B cell (primary cell): ENCODE data around the gene LCN15. TPM values are rescaled to one million over a fixed set of nuclear protein-coding genes. Genes with fewer than 3 reads are reported as not detected.

Source experiments
- ATAC-seq: fragments of 200-7000 bp; cut with Tn5 transposase; one replicate; pipeline ENCODE4 v1.10.0; 2021; ENCODE audit warnings: low read depth, mild to moderate bottlenecking, moderate number of reproducible peaks, moderate library complexity
- CTCF ChIA-PET: fragments of 350-600 bp; sonication (Branson Sonifier 250); formaldehyde crosslinking; loops from one replicate; lab custom pipeline; 2021; ENCODE audit warnings: antibody characterized with exemption, inconsistent platforms; lab: Charles Lee
- POLR2A ChIA-PET: fragments of 350-600 bp; sonication (Branson Sonifier 250); formaldehyde crosslinking; loops from one replicate; lab custom pipeline; 2021; ENCODE audit warnings: antibody characterized with exemption; lab: Charles Lee
- DNase-seq: peaks from one replicate; pipeline ENCODE4 v3.0.0; 2013
- H2AFZ ChIP-seq: 2 replicates; pipeline ENCODE4 v1.6.1; 2012; ENCODE audit warnings: mild to moderate bottlenecking, low read depth, low read length; ENCODE audit not compliant: insufficient read depth, poor library complexity, severe bottlenecking
- H3K27ac ChIP-seq, 2 donors: 1 replicate in 1 of 2; 2 replicates in 1 of 2; pipeline ENCODE4 v1.5.1; 2012 to 2013; ENCODE audit warnings: low read length in 2 of 2, mild to moderate bottlenecking in 2 of 2, moderate library complexity in 1 of 2
- H3K27me3 ChIP-seq, 4 experiments: fragments of 200-600 bp in 1 of 4; sonication (generic) in 1 of 4; replicated peaks in 1 of 4; 1 replicate in 2 of 4; 2 replicates in 2 of 4; pipeline versions ENCODE4 v1.6.1 to v1.7.0; 2013 to 2016; ENCODE audit warnings: low read length in 3 of 4, mild to moderate bottlenecking in 2 of 4, mixed read lengths in 1 of 4, moderate library complexity in 1 of 4; ENCODE audit not compliant: insufficient read depth in 4 of 4, control insufficient read depth in 3 of 4; ENCODE audit errors: control extremely low read depth in 1 of 4
- H3K36me3 ChIP-seq, 2 experiments: replicated peaks in 1 of 2; 1 replicate in 1 of 2; 2 replicates in 1 of 2; pipeline versions ENCODE4 v1.6.1 to v1.7.1; 2013; ENCODE audit warnings: low read length in 1 of 2; ENCODE audit not compliant: insufficient read depth in 2 of 2, control insufficient read depth in 1 of 2; ENCODE audit errors: control extremely low read depth in 1 of 2, extremely low read depth in 1 of 2
- H3K4me1 ChIP-seq, 2 donors: fragments of 200-600 bp in 1 of 2; sonication (generic) in 1 of 2; 1 replicate in 1 of 2; 2 replicates in 1 of 2; pipeline versions ENCODE4 v1.5.1 to v1.6.1; 2013 to 2017; ENCODE audit warnings: low read length in 2 of 2; ENCODE audit not compliant: control insufficient read depth in 2 of 2, insufficient read depth in 2 of 2
- H3K4me2 ChIP-seq: replicated peaks from 2 replicates; pipeline ENCODE3; 2012; ENCODE audit warnings: mild to moderate bottlenecking, low read depth, low read length; ENCODE audit not compliant: poor library complexity, severe bottlenecking
- H3K4me3 ChIP-seq, 5 experiments: fragments of 200-600 bp in 1 of 5; sonication (generic) in 1 of 5; 1 replicate in 3 of 5; 2 replicates in 2 of 5; pipeline versions ENCODE4 v1.5.1 to v1.7.0; 2011 to 2016; ENCODE audit warnings: low read length in 4 of 5, mild to moderate bottlenecking in 4 of 5, low read depth in 2 of 5, control low read depth in 1 of 5, moderate library complexity in 1 of 5; ENCODE audit not compliant: insufficient read depth in 1 of 5; ENCODE audit errors: control extremely low read depth in 1 of 5, extremely low read depth in 1 of 5
- H3K79me2 ChIP-seq: fragments of 200-600 bp; sonication (generic); one replicate; pipeline ENCODE4 v1.6.0; 2016; ENCODE audit warnings: low read length; ENCODE audit not compliant: control insufficient read depth, insufficient read depth
- H3K9ac ChIP-seq: fragments of 200-600 bp; sonication (generic); 2 replicates; pipeline ENCODE4 v1.6.1; 2017; ENCODE audit warnings: mild to moderate bottlenecking, low read length, moderate library complexity
- H3K9me3 ChIP-seq, 3 donors: one replicate each; pipeline versions ENCODE4 v1.6.1 to v1.7.1; 2013; ENCODE audit warnings: low read length in 2 of 3; ENCODE audit not compliant: control insufficient read depth in 2 of 3, insufficient read depth in 1 of 3; ENCODE audit errors: control extremely low read depth in 1 of 3
- H4K20me1 ChIP-seq: 2 replicates; pipeline ENCODE4 v1.6.0; 2012; ENCODE audit warnings: mild to moderate bottlenecking, low read length; ENCODE audit not compliant: insufficient read depth, control insufficient read depth, poor library complexity, severe bottlenecking
- H3K27ac Mint-ChIP-seq: one replicate; pipeline ENCODE4 v1.8.0; 2021; ENCODE audit warnings: mixed read lengths
- H3K27me3 Mint-ChIP-seq: one replicate; pipeline ENCODE4 v1.8.0; 2021; ENCODE audit warnings: mixed read lengths
- H3K4me1 Mint-ChIP-seq: one replicate; pipeline ENCODE4 v1.8.0; 2021; ENCODE audit warnings: mixed read lengths
- H3K4me3 Mint-ChIP-seq: one replicate; pipeline ENCODE4 v1.8.0; 2021; ENCODE audit warnings: mixed read lengths
- H3K9me3 Mint-ChIP-seq: one replicate; pipeline ENCODE4 v1.8.0; 2022; ENCODE audit warnings: mixed read lengths; ENCODE audit not compliant: insufficient read depth
- CTCF ChIP-seq: fragments of 200-600 bp; IDR thresholded peaks from one replicate; pipeline ENCODE4 v1.8.0; 2022; ENCODE audit warnings: antibody characterized with exemption, mild to moderate bottlenecking
- EZH2 ChIP-seq: IDR thresholded peaks from 2 replicates; pipeline ENCODE4 v1.6.1; 2012; ENCODE audit warnings: borderline replicate concordance, low read depth, mild to moderate bottlenecking, moderate library complexity, low read length; ENCODE audit not compliant: insufficient read depth, poor library complexity, severe bottlenecking
- WGBS: methylation state at CpG from one replicate; pipeline ENCODE4 v1.1.5; 2013; ENCODE audit warnings: missing lambda C conversion rate; ENCODE audit not compliant: insufficient coverage; 5-methylcytosine and 5-hydroxymethylcytosine counted together
- intact Hi-C: fragments of 100-400 bp; cut with micrococcal nuclease; formaldehyde crosslinking; loops from one replicate; pipeline ENCODE4 v1.10.0; 2022
- polyA plus RNA-seq: library from polyadenylated mRNA; depleted of rRNA; stranded (reverse); fragments of >200 nt; gene quantifications from 2 replicates; pipeline ENCODE4 v1.2.3, GENCODE V29; 2012
- total RNA-seq, 2 donors: library from RNA; stranded (reverse); fragments of 120-200 nt in 1 of 2; gene quantifications; 1 replicate in 1 of 2; 2 replicates in 1 of 2; pipeline versions ENCODE4 v1.2.3 to v1.2.4, GENCODE V29; 2013 to 2022

LCN15 gene
- total and polyA plus RNA-seq, 2 donors (not counting 1 experiment from before 2014, with no cell fraction given), result not detected

DNA sequence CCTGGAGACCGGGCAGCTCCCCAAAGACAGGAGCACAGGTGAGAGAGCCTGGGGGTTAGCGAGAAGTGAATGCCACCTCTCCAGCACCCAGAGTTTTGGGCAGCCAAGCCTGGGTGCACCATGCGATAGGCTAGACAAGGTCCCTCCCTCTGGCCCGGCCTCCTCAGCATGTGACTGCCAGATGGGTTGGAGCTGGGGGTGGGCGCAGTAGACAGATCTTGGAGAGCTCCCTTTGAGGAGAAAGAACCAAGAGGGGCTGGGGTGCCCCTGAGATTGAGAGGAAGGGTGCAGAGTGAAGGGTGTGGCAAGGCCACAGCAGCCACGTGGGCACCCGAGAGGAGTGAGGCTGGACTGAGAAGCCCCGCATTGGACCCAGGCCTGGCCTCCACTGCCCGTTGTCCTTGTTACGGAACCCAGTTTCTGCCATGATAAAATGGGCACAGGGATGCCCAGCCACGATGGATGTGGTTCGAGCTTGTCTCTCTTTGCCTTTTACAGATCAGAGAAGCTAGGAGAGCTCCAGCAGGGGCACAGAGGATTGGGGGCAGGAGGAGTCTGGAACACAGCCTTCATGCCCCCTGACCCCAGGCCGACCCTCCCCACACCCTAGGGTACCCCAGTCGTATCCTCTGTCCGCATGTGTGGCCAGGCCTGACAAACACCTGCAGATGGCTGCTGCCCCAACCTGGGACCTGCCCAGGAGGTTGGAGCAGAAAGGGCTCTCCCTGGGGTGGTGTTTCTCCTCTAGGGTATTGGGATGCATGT lies 28.2 kb upstream of the LCN15 start:
- H3K9me3 Mint-ChIP-seq, result no peaks in the 10 kb centered on the region
- peak; percentile 26 for DNase-seq
- H3K27me3 Mint-ChIP-seq, result peaks cover 6% of the 10 kb centered on the region
- intact Hi-C loops, result loop anchor here (10.0 kb wide), 1 partner anchor 662 kb away; the partner anchor contains the start of gene NSMF
- no peak for TF ChIP-seq EZH2
- TF ChIP-seq CTCF, result no peak
- Histone ChIP-seq H3K4me1 (peaks cover 18 to 25% of the 10 kb centered on the region in 2 donors), H3K9me3 (no peaks in the 10 kb centered on the region), H3K36me3 (peaks cover 0 to 4% of the 10 kb centered on the region in 2 experiments), H3K9ac (no peak overlapping the region), H3K4me2 (peak overlapping the region; percentile 100), H3K27me3 (peaks cover 0 to 3% (median 0%) of the 10 kb centered on the region in 4 experiments), H3K4me3 (peak overlapping the region in 1 of 5 experiments; percentile 84), H4K20me1 (peaks cover 12% of the 10 kb centered on the region), H2AFZ (no peak overlapping the region), H3K79me2 (peaks cover 4% of the 10 kb centered on the region), H3K27ac (peak overlapping the region in 1 of 2 donors; percentile 99)
- CTCF ChIA-PET, result interaction anchor here (0.8 to 10.5 kb wide), 7 partner anchors 10 to 254 kb away, joined by 3 to 106 read pairs (median 5); partner anchors contain the start of genes AJM1 and RABL6
- no peak for ATAC-seq
- peak overlapping the region; percentile 87 for H3K4me3 Mint-ChIP-seq
- peak overlapping the region; percentile 79 for H3K27ac Mint-ChIP-seq
- peaks cover 23% of the 10 kb centered on the region for H3K4me1 Mint-ChIP-seq
- 84% methylated on average over 14 of the region's 15 CpGs for WGBS
- POLR2A ChIA-PET, result no interaction called here
